Cardiac muscle cell (in vitro differentiated cells and primary cell): Measurements from ENCODE around the gene TAF4. TPM values are rescaled to one million over a fixed set of nuclear protein-coding genes. Genes with fewer than 3 reads are reported as not detected.
"Not testable (repeated sequence)": the region's sequence is repeated elsewhere in the genome, so short reads cannot be mapped to it uniquely, and the experiment has no call there.

Experiments
- DNase-seq, 2 donors: peaks; one replicate each; pipeline versions ENCODE4 v3.0.0 to v3.0.0-alpha.2; 2010 to 2017; ENCODE audit warnings: low read depth in 1 of 2, low spot score in 1 of 2
- H3K27ac ChIP-seq: fragments of 200-600 bp; sonication (generic); 2 replicates; pipeline ENCODE4 v1.5.1; 2016
- H3K27me3 ChIP-seq: fragments of 200-600 bp; sonication (generic); 2 replicates; pipeline ENCODE4 v1.6.0; 2016; ENCODE audit warnings: control low read depth
- H3K36me3 ChIP-seq: fragments of 200-600 bp; sonication (generic); 2 replicates; pipeline ENCODE4 v1.5.1; 2016; ENCODE audit warnings: control low read depth
- H3K4me1 ChIP-seq: fragments of 200-600 bp; sonication (generic); 2 replicates; pipeline ENCODE4 v1.8.1; 2017; ENCODE audit warnings: low read depth, mild to moderate bottlenecking, mixed run types
- H3K4me3 ChIP-seq: fragments of 200-600 bp; sonication (generic); 2 replicates; pipeline ENCODE4 v1.5.1; 2016; ENCODE audit warnings: mild to moderate bottlenecking
- H3K9me3 ChIP-seq: fragments of 200-600 bp; sonication (generic); 2 replicates; pipeline ENCODE4 v1.5.1; 2017; ENCODE audit warnings: low read depth, mild to moderate bottlenecking, control low read depth
- polyA plus RNA-seq: library from polyadenylated mRNA; unstranded; fragments of >200 nt; fragmentation: Nextera tagmentation; extraction: Ambion mirVana; gene quantifications from 2 replicates; pipeline ENCODE4 v1.2.1, GENCODE V29; 2016
- total RNA-seq: library from RNA; depleted of rRNA; stranded (reverse); fragments of >200 nt; gene quantifications from 2 replicates; pipeline ENCODE4 v1.2.3, GENCODE V29; 2016
- TF ChIP-seq, protein P1 (sequence below): IDR thresholded peaks from 2 replicates; pipeline ENCODE4 v1.5.1; 2012; ENCODE audit warnings: low read depth, mild to moderate bottlenecking, low read length

Gene TAF4
- total and polyA plus RNA-seq, 2 experiments from 2014 or later = 3.7 to 21.1 TPM

GRCh38 chr20:61983965-61984364 lies 81.7 kb downstream of the TAF4 start:
- H3K36me3 ChIP-seq = no peaks in the 10 kb centered on the region
- no peak overlapping the region for H3K4me3 ChIP-seq
- TF ChIP-seq, protein P1, sequence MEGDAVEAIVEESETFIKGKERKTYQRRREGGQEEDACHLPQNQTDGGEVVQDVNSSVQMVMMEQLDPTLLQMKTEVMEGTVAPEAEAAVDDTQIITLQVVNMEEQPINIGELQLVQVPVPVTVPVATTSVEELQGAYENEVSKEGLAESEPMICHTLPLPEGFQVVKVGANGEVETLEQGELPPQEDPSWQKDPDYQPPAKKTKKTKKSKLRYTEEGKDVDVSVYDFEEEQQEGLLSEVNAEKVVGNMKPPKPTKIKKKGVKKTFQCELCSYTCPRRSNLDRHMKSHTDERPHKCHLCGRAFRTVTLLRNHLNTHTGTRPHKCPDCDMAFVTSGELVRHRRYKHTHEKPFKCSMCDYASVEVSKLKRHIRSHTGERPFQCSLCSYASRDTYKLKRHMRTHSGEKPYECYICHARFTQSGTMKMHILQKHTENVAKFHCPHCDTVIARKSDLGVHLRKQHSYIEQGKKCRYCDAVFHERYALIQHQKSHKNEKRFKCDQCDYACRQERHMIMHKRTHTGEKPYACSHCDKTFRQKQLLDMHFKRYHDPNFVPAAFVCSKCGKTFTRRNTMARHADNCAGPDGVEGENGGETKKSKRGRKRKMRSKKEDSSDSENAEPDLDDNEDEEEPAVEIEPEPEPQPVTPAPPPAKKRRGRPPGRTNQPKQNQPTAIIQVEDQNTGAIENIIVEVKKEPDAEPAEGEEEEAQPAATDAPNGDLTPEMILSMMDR = no peak
- H3K27me3 ChIP-seq = no peaks in the 10 kb centered on the region
- no peak overlapping the region for H3K27ac ChIP-seq
- H3K4me1 ChIP-seq = peaks cover 10% of the 10 kb centered on the region
- H3K9me3 ChIP-seq = no peaks in the 10 kb centered on the region
- DNase-seq = no peak

- Histone ChIP-seq H3K27me3 (no peaks in the 10 kb centered on the region), H3K27ac (no peak overlapping the region), H3K9me3 (no peaks in the 10 kb centered on the region), H3K4me3 (no peak overlapping the region), H3K4me1 (peaks cover 10% of the 10 kb centered on the region), H3K36me3 (no peaks in the 10 kb centered on the region)
- no peak for DNase-seq
- TF ChIP-seq, protein P1 = no peak
These were observed 82.7 kb downstream of the TAF4 start for GRCh38 chr20:61982951-61983315.

GRCh38 chr20:61982191-61982950 lies 83.3 kb downstream of the TAF4 start:
- no peak for DNase-seq
- Histone ChIP-seq H3K4me3 (no peak overlapping the region), H3K27me3 (no peaks in the 10 kb centered on the region), H3K4me1 (peaks cover 10% of the 10 kb centered on the region), H3K27ac (no peak overlapping the region), H3K36me3 (no peaks in the 10 kb centered on the region), H3K9me3 (no peaks in the 10 kb centered on the region)
- TF ChIP-seq, protein P1 = no peak

GRCh38 chr20:61981691-61982090 lies 84.0 kb downstream of the TAF4 start:
- H3K27me3 ChIP-seq, DNase-seq, H3K27ac ChIP-seq, H3K36me3 ChIP-seq, H3K4me3 ChIP-seq, H3K9me3 ChIP-seq, H3K4me1 ChIP-seq: not testable (repeated sequence)

GRCh38 chr20:61980647-61981583 lies 84.8 kb downstream of the TAF4 start:
- TF ChIP-seq, protein P1 = peak; percentile 30
- DNase-seq = peak; percentile 15 to 36
- H3K4me3 ChIP-seq = no peak overlapping the region
- H3K9me3 ChIP-seq = no peaks in the 10 kb centered on the region
- no peaks in the 10 kb centered on the region for H3K36me3 ChIP-seq
- no peak overlapping the region for H3K27ac ChIP-seq
- H3K4me1 ChIP-seq = no peaks in the 10 kb centered on the region
- H3K27me3 ChIP-seq = no peaks in the 10 kb centered on the region
